A673 (cell line): Measurements from ENCODE around the gene TPK1. TPM values are rescaled to one million over a fixed set of nuclear protein-coding genes. Genes with fewer than 3 reads are reported as not detected.
A peak's percentile ranks its signal among the peaks of the same experiment; 100 is the strongest.

Experiments
- BruUV-seq: library from RNA; stranded (reverse); fragments of 400-500 nt; replicated peaks from 2 replicates; lab custom pipeline; 2021; lab: Mats Ljungman, UMichigan
- CTCF ChIA-PET: fragments of 300-600 bp; sonication (Branson Sonifier 250); formaldehyde crosslinking; loops from one replicate; lab custom pipeline; 2022; ENCODE audit warnings: antibody characterized with exemption; lab: Charles Lee
- POLR2A ChIA-PET: fragments of 300-600 bp; sonication (Branson Sonifier 250); formaldehyde crosslinking; loops from one replicate; lab custom pipeline; 2022; ENCODE audit warnings: antibody characterized with exemption; ENCODE audit not compliant: low non-redundant PET; lab: Charles Lee
- DNase-seq: peaks from one replicate; pipeline ENCODE4 v3.0.0-alpha.2; 2015; ENCODE audit warnings: low spot score
- H3K27ac ChIP-seq: fragments of 200-600 bp; sonication (generic); 2 replicates; pipeline ENCODE4 v1.5.1; 2016; ENCODE audit warnings: mixed run types, low read depth, mild to moderate bottlenecking, mixed read lengths, antibody characterized with exemption, low read length; ENCODE audit not compliant: poor library complexity, severe bottlenecking
- H3K27me3 ChIP-seq: fragments of 200-600 bp; sonication (generic); replicated peaks from 2 replicates; pipeline ENCODE4 v1.6.1; 2017; ENCODE audit warnings: mixed run types, low read depth, mild to moderate bottlenecking, mixed read lengths, antibody characterized with exemption, low read length; ENCODE audit not compliant: insufficient read depth, poor library complexity
- H3K36me3 ChIP-seq: fragments of 200-600 bp; sonication (generic); 2 replicates; pipeline ENCODE4 v1.6.1; 2016; ENCODE audit warnings: mixed run types, mild to moderate bottlenecking, mixed read lengths, antibody characterized with exemption, low read length; ENCODE audit not compliant: insufficient read depth, poor library complexity, severe bottlenecking
- H3K4me1 ChIP-seq: fragments of 200-600 bp; sonication (generic); 2 replicates; pipeline ENCODE4 v1.6.1; 2017; ENCODE audit warnings: mixed run types, mild to moderate bottlenecking, mixed read lengths, antibody characterized with exemption, low read length; ENCODE audit not compliant: insufficient read depth, poor library complexity, severe bottlenecking
- H3K4me3 ChIP-seq: fragments of 200-600 bp; sonication (generic); 2 replicates; pipeline ENCODE4 v1.5.1; 2016; ENCODE audit warnings: low read depth, mixed run types, mild to moderate bottlenecking, mixed read lengths, low read length; ENCODE audit not compliant: poor library complexity, severe bottlenecking
- H3K9me3 ChIP-seq: fragments of 200-600 bp; sonication (generic); 2 replicates; pipeline ENCODE4 v1.6.1; 2016; ENCODE audit warnings: mixed run types, low read depth, mild to moderate bottlenecking, mixed read lengths, antibody characterized with exemption, low read length; ENCODE audit not compliant: poor library complexity, severe bottlenecking
- CTCF ChIP-seq: fragments of 300-800, 200-600 bp; sonication (generic); conservative IDR thresholded peaks from 2 replicates; pipeline ENCODE4 v1.5.1; 2017; ENCODE audit warnings: low read depth, mild to moderate bottlenecking, antibody characterized with exemption, low read length, moderate library complexity, mixed read lengths
- EZH2 ChIP-seq: fragments of 200-600 bp; sonication (generic); IDR thresholded peaks from 2 replicates; pipeline ENCODE4 v1.6.1; 2017; ENCODE audit warnings: borderline replicate concordance, low read depth, mild to moderate bottlenecking, mixed read lengths, antibody characterized with exemption, low read length; ENCODE audit not compliant: poor library complexity, severe bottlenecking
- intact Hi-C: fragments of 100-400 bp; cut with micrococcal nuclease; formaldehyde crosslinking; loops from one replicate; pipeline ENCODE4 v1.10.0; 2022; ENCODE audit not compliant: unreplicated experiment
- total RNA-seq: library from RNA; stranded (reverse); gene quantifications from 2 replicates; pipeline ENCODE4 v1.2.3, GENCODE V29; 2021

TPK1 gene
- total RNA-seq, 1 experiment from 2014 or later: 3.5 TPM

DNA sequence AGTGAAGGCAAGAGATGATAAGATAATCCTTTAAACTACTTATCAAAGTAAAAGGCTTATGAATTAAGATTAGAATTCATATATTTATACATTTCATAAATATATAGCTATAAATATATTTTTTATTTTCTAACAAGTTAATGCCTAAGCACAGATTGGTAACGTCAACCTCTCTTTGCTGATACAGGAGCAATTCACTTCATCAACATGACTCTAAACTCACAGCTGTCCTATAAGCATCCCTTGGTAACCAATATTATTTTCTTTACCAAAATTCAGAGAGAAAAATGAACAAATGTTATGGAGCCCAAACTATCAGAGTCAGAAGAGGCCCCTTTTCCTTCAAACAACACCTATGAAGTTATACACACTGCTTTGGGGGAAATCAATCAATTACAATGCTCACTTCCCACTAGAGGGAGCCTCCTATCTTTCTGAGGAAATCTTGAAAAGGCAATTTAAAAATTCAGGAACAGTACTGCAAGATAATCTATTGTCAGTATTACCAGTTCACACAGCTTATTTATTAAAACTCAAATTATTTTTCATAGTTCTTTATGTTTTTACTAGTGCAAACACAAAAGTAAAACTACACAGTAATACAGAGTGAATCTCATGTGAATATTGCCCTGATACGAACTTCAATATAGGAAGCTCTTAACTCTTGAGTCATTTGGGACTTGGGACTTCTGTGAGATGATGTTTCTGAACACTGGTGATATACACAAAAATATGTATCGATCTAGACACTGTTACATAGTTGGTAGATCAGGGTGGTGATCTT lies 381.4 kb downstream of the TPK1 start:
- Histone ChIP-seq H3K4me3 (no peak overlapping the region), H3K36me3 (no peaks in the 10 kb centered on the region), H3K27ac (no peak overlapping the region), H3K4me1 (no peaks in the 10 kb centered on the region), H3K27me3 (no peaks in the 10 kb centered on the region), H3K9me3 (no peaks in the 10 kb centered on the region)
- intact Hi-C loops: no loop called here
- peak; percentile 56 for TF ChIP-seq CTCF
- no peak for TF ChIP-seq EZH2
- POLR2A ChIA-PET: no interaction called here
- BruUV-seq: no TSS peak
- DNase-seq: peak; percentile 25
- CTCF ChIA-PET: interaction anchor here (0.6 kb wide), 1 partner anchor 1074 kb away, joined by 8 read pairs; no protein-coding TSS in a partner anchor

- Histone ChIP-seq H3K27ac (no peak overlapping the region), H3K9me3 (no peaks in the 10 kb centered on the region), H3K27me3 (no peaks in the 10 kb centered on the region), H3K4me1 (no peaks in the 10 kb centered on the region), H3K4me3 (no peak overlapping the region), H3K36me3 (no peaks in the 10 kb centered on the region)
- TF ChIP-seq CTCF (no peak), EZH2 (no peak)
- no TSS peak for BruUV-seq
- intact Hi-C loops: no loop called here
- ChIA-PET POLR2A (no interaction called here), CTCF (no interaction called here)
- no peak for DNase-seq
Observed at GRCh38 chr7:144452064-144452463, 383.8 kb downstream of the TPK1 start.

GRCh38 chr7:144445590-144445989 lies 390.3 kb downstream of the TPK1 start:
- Histone ChIP-seq H3K4me3 (no peak overlapping the region), H3K4me1 (no peaks in the 10 kb centered on the region), H3K36me3 (no peaks in the 10 kb centered on the region), H3K27me3 (no peaks in the 10 kb centered on the region), H3K9me3 (no peaks in the 10 kb centered on the region), H3K27ac (no peak overlapping the region)
- CTCF ChIA-PET: no interaction called here
- DNase-seq: no peak
- POLR2A ChIA-PET: no interaction called here
- intact Hi-C loops: no loop called here
- TF ChIP-seq EZH2: no peak
- BruUV-seq: no TSS peak
